Fibroblast of skin of abdomen (primary cell): ENCODE data around the gene ACTL6A. TPM values are rescaled to one million over a fixed set of nuclear protein-coding genes. Genes with fewer than 3 reads are reported as not detected.
A peak's percentile ranks its signal among the peaks of the same experiment; 100 is the strongest.
"Not testable (repeated sequence)": the region's sequence is repeated elsewhere in the genome, so short reads cannot be mapped to it uniquely, and the experiment has no call there.

ENCODE experiments used
- DNase-seq: peaks from one replicate; pipeline ENCODE4 v3.0.0-alpha.2; 2013
- polyA plus RNA-seq, 2 experiments: library from polyadenylated mRNA; unstranded; fragments of 120-200 nt; gene quantifications; one replicate each; pipeline ENCODE4 v1.2.1, GENCODE V29; 2013; ENCODE audit not compliant: insufficient read length in 2 of 2

Gene ACTL6A
- 61.0 TPM for polyA plus RNA-seq (2013, experiment 1 of 2; ENCODE audit: insufficient read length)
- polyA plus RNA-seq (2013, experiment 2 of 2; ENCODE audit: insufficient read length), result 64.2 TPM

DNA sequence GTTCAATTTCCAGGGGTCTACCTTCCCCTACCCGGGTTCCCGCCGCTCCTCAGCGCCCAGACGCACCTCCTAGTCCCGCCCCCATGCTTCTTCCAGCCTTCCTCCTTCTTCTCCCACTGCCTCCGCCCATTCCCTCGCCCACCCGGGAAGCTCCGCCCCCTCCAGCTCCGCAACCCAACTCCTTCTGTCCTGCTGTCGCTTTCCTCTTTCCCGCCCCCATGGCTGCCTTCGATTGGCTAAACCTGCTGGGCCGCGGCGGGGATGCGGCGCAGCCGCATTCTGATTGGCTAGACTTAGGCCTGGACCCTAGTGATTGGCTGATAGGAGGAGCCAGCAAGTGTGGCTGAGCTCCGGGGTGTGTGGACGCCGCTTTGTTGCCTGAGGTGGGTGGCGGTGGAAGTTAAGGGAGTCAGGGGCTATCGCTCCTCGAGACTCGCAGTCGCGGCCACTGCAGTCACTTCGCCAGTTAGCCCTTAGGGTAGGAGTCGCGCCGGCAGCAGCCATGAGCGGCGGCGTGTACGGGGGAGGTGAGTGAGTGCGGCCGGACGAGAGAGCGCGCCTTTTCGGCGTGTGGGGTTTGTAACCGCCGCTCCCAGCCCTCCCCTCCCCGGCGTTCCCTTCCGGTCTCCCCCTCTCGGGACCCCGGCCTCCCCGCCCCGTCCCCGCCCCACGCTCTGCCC, at the start of gene ACTL6A:
Gene ACTL6A, plus strand, starts transcription at position 336 of the 680 bp plus-strand sequence. Its CDS starts 167 bp downstream, at position 503.
- DNase-seq, result peak; percentile 100

DNA sequence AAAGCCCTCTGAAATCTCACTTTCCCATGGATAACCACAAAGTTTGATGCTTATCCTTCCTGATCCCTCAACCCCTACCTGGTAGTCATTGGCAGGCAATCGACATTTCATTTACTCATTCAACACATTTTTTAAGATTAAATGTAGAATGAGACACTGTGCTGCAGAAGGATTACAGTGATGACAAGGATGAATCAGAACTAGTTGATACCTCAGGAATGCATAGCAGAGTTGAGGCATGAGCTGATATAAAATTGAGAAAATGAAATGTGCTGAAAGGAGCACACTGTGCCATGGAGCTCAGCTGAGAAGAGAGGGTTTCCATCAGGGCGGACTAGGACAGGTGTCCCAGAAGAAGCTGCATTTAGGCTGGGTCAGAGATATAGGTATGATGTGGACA, 48.9 kb upstream of the ACTL6A start:
- DNase-seq, result peak; percentile 56

DNA sequence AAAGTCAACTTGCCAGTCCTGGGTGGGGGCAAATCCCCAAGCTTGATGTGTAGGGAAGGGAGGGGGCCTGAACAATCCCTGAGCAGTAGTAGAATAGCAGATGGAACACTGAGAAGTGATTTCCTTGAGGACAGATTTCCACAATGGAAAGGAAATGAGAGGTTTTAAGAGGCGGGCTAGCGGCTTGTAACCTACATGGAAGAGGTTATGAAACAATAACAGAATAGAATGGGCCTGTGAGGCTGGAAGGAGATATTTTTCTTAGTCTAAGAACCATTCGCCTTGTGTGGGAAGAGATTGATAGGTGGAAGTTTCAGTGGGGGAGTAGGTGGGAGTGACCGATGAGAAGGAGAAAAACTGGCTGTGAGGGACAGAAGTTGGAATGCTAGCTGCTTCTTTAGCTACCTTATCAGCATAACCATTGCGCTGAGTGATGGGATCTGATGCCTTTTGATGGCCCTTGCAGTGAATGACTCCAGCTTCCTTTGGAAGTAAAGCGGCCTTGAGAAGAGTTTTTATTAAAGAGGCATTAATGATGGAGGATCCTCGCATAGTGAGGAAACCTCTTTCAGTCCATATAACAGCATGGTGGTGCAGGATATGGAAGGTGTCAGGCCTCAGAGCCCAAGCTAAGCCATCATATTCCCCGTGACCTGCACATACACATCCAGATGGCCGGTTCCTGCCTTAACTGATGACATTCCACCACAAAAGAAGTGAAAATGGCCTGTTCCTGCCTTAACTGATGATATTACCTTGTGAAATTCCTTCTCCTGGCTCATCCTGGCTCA, 46.1 kb upstream of the ACTL6A start:
- not testable (repeated sequence) for DNase-seq

DNA sequence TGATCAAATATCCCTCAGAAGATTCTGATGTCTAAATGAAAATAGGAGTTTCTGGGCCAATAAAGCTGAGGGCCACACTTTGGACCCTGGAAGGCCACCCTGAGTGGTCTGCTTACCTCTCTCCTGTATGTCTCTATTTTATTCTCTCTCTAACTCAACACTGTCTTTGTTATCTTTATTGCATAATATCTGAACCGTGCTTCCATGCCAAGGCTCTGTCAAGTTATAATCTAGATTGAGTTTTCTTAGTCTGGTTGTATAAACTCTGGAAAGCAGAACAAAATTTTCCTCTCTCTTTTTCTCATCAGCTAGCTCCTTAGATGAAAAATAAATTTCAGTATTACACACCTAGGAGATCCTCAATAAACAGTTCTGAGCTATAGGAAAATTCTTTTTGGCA, 36.2 kb upstream of the ACTL6A start:
- DNase-seq, result no peak

DNA sequence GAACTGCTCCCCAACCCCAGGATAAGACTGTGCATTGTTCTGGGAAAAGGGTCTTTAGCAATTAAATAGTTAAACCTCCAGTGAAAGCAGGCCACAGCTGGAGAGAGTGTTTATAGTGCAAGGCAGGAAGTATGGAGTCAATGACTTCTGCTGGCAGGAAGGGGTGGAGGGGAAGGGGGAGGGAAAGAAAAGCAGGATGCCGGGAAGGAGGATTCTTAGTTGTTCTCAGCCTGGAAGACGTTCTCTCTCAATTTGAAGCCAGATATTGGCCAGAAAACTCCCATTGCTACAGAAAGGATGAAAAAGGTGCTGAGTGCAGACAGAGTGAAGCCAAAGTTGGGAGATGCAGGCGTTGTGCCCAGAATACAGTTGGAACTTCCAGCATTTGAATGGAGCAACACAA, 35.7 kb upstream of the ACTL6A start:
- peak; percentile 76 for DNase-seq

DNA sequence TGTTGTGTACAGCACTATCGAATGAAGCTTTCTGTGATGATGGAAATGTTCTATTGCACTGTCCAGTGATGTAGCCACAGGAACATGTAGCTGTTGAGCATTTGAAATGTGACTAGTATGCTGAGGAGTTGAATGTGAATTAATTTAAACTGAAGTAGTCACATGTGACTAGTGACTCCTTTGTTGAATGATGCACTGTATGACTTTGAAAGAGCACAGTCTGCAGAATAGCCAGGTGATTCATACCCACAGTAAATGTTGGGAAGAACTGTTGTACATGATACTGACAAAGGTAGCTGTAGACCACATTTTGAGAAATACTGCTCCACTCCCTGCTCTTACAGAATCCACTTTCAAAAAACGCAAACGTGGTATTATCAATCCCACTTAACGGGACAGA, 34.0 kb upstream of the ACTL6A start:
- no peak for DNase-seq

DNA sequence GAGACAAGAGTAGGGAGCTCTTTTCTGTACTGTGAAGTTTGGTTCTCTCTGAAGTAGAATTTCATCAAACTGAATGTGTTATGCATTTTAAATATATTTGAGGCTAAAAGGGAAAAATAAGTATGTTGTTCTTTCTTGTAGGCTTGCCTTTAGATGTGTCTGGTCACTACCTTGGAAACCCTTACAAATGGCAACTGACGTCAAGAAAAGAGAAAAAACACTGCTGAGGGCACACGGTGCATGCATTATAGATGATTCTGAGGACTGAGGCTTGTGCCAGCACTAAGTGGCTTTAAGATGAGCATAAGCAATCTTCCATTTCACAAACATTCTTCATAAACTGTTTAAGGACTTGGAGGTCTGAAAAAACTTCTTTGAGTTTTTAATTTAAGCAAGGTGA, 31.1 kb upstream of the ACTL6A start:
- DNase-seq, result no peak

DNA sequence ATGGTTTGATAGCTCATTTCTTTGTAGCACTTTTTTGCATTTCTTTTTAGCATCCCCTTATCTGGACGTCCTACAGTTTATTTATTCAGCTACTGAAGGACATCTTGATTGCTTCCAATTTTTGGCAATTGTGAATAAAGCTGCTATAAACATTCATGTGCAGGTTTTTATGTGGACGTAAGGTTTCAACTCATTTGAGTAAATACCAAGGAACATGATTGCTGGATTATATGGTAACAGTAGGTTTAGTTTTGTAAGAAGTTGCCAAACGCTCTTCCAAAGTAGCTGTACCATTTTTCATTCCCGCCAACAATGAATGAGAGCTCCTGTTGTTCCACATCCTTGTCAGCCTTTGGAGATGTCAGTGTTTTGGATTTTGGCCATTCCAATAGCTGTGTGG, 29.5 kb upstream of the ACTL6A start:
- DNase-seq, result no peak

DNA sequence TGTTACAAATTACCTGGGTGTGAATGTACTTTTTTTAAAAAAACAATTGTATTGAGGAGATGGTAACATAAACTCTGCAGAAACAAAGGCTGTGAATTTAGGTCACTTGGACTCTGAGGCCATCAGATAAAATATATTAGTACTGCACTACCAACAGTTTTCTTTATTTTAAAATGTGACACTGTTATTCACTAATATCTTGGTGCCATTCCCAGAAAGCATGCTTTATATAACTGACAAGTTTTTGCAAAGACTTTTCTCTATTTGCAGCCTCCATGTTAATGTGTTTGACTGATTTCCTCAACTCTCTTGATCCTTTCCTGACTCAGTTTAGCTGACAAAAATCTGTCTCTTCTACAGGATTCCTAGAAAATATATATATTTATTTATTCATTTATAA, 26.5 kb upstream of the ACTL6A start:
- no peak for DNase-seq

DNA sequence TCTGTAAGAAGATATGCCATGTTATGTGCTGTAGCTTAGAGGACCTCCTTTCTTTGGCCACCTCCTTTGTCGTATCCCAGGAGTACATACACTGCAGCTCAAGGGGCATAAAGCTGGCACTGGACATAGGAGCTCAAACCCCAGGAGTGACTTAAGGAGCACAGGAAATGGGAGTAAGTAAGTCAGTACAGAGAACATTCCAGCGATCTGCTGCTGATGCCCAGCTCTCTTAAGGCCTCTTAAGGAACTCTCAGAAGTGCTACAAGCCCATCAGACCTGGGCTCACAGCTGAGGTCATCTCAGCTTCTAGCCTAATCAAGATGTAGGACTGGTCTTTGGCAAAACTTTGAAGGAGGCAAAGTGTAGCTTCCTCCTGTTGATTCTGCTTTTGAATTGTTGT, 21.6 kb upstream of the ACTL6A start:
- DNase-seq, result no peak

DNA sequence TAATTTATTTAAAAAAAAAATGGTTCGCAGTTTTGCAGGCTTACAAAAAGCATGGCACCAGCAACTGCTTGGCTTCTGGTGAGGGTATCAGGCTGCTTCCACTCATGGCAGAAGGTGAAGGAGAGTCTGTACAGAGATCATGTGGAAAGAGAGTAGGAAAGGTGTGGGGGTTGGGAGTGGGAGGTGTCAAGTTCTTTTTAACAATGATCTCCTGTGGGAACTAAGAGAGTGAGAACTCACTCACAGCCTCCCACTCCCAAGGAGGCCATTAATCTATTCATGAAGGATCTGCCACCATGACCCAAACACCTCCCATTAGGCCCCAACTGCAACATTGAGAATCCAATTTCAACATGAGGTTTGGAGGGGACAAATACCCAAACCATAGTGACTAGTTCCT, 21.1 kb upstream of the ACTL6A start:
- no peak for DNase-seq

DNA sequence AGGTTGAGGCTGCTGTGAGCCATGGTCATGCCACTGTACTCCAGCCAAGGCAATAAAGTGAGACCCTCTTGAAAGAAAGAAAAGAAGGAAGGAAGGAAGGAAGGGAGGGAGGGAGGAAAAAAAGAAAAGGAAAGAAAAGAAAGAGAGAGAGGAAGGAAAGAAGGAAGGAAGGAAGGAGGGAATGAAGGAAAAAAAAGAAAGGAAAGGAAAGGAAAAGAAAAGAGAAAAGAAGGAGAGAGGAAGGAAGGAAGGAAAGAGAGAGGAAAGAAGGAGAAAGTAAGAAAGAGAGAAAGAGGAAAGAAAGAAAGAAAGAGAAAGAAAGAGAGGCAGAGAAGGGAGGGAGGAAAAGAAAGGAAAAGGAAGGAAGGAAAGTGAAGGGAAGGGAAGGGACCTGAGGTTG, 20.4 kb upstream of the ACTL6A start:
- no peak for DNase-seq

DNA sequence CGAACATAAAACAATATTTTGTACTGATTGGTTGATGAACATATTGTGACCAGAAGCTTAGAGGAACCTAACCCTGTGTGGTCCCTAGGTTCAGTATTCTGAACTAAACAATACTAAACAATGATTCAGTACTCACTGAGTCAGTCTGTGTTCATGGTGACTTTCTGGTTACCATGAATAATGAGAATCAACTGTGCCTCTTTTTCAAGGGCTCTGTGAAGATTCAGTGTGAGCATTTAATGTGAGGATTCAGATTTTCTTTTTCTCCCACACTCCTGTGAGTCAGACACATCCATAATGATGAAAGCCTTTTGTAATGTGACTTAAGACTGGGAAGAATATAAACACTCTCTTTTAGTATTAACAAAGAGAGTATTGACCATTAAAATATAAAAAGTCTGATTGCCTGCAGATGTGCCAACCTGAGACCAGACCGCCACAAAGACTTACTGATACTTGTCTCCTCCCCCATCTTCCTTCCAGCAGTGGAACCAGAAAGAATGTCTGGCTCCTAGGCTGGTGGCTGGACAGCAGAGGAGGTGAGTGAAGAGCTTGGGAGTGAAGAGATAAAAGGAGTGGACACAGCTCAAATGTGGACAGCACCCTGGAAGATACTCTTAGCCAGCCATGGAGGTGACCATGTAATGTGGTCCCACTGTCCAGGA, 17.6 kb upstream of the ACTL6A start:
- DNase-seq, result peak; percentile 92

DNA sequence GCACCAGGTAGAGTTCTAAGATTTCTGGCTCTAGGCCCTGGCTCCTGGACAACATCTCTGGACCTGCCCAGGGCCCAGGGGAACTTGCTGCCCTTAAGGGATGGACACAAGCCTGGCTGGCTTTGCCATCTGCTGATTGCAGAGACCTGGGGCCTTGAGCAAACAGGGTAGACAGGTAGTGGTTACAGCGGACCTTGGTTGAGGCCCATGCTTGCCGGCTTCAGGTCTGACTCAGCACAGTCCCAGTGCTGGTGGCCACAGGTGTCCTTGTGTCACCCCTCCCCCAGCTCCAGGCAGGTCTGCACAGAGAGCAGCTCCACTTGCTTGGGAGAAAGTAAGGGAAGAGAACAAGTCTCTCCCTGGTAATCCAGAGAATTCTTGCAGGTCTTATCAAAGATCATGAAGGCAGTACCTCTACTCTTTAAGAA, 15.9 kb upstream of the ACTL6A start:
- DNase-seq, result no peak

DNA sequence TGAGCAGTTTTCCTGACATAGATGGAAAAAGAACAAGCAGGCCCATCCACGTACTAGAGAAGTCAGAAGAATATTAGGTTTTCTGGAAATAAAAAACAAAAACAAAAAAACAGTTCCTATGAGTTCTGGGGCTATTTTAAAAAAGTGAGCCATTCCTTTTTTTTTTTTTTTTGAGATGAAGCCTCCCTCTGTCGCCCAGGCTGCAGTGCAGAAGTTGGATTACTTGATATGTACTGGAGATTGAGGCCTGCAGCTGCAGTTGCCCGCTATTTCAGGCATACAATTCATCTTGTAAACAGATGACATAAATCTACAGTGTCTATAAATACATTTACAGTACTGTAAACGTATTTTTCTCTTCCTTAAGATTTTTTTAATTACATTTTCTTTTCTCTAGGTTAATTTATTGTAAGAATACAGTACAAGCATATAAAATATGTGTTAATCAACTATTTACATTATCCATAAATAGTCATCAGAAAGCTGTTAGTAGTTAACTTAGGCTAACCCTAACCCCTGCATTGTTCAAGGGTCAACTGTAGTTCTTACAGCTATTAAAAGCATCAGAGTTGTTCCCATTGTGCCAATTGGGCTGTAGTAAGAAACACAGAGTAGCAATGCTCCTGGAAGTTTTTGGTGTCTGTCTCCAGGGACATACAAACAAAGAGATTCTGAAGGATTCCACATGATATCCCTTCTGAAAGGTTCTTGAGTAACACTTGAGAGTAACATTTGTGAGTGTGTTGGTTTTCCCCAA, 11.2 kb upstream of the ACTL6A start:
- DNase-seq, result no peak

DNA sequence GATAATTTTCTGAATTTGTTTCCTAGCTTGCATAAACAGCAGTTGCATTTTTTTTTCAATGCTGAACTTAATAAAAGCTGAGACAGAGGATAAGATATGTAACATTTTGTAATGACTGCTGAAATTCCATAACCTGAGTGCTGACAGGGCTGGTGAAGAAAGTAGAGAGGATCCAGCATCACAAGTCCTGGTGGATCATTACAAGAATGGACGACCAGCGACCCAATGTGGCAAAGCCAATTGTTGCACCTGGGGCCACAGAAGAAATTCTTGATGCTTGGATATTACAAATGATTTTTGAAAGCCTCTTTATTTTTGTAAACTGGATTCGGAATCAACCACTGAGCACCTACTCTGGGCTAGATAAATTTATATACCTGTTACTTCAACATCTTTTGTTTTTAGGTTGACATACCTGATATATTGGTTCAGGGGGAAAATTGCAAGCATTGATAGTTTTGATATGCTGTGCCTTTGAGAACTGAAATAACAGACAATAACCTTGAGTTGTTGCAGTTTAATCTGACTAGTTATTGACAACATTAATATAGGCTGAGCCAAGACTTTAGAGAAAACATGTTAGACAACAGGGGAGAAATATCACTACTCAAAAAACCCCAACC, 3.9 kb upstream of the ACTL6A start:
- DNase-seq, result peak; percentile 75

DNA sequence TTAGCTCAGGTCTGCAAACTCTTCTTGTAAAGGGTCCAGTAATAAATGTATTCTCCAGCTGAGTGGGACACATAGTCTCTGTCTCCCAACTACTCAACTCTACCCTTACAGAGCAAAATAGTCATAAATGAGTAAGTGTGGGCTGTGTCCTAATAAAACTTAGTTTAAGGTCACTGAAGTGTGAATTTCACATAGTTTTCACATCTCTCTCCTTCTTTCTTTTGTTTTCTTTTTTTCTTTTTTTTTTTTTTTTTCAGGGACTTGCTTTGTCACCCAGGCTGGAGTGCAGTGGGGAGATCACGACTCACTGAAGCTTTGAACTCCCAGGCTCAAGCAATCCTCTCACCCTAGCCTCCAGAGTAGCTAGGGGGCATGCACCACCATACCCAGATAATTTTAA, 1.9 kb upstream of the ACTL6A start:
- no peak for DNase-seq

DNA sequence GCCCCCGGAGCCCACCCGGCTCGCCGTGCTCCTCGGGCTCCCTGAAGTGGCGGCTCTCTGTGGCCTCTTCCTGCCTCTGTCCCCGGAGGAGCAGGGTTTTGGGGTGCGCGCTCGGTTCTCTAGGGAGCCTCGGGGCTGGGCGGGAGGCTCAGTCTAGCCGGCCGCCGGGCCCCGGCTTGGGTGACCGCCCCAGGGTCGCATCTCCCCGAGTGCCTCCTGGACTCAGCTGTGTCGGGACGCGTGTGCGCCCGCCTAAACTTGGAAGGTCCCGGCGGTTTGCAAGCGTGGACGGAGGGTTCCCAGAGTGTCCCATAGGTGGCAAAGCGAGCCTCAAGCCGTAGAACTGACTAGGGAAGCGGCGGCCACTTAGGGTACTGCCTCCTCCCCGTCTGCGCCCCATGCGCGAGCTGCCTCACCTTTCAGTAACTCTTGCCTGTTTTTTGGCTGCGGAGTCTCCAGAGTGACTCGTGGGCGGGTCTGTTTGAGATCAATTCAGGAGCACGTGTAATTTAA, 601 bp downstream of the ACTL6A start:
- DNase-seq, result peak; percentile 68

DNA sequence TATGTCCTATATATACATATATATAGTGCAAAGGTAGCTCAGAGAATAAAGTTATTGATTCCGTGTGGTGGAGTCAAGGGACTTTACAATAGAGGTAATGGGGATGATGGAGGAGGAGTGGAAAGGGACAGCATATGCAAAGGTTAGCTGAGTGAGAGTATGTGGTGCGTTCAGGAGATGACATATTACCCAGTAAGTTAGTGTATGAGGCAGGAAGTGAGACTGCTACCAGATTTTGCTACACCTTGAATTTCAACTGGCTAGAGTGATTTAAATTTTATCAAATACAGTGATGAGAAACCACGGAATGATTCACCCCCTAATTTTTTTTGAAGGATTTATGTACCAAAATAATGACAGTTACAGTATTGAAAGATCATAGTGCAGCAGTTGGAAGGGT, 2.8 kb downstream of the ACTL6A start:
- DNase-seq, result no peak

DNA sequence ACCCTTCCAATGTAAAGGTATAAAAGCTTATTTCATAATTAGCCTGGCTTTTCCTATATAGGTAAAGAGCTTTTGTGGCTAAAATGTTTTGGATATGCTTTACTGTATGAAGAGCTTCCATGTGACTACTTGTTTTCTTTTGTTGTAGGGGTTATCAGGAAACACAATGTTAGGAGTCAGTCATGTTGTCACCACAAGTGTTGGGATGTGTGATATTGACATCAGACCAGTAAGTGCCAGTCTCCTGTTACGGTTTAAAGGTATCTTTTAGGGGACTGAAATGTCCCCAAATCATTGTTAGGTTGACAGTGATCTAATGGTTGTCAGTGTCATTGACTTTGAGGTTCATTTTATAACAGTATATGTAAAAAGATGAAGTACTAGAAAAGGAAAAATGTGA, 18.3 kb downstream of the ACTL6A start:
- DNase-seq, result no peak

DNA sequence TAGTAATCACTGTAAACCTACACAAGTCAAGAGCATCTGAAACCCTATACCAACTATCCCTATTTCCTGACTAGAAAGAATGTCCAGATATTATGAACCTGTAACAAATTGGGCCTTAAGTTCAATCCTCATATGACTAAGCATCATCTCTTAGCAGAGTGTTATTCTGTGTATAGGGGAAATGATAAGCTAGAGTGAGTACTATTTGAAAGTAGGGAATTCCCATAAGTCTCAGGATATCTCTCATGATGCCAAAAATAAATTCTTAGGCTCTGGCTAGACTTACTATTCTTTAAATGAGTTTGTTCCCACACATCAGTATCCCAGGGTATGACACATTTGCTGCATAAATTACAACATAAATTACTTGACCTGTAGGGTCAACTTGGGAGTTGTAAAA, 26.4 kb downstream of the ACTL6A start:
- DNase-seq, result no peak

DNA sequence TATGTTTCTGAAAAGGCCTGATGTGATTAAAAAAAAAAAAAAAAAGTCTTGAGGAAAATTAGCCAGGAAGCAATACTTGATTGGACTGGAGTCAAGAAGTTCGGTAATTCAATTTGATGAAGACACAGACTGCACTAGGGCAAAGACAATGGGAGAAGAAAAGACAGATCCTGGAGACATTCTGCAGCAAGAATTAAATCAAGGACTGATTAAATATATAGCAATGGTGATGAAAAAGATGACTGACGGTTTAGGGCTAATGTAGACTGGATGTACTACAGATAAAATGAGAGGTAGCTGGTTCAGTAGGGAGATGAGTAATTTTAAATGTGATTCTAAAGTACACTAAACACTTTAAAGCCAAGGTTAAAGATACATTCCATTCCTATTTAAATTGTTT, 27.9 kb downstream of the ACTL6A start:
- no peak for DNase-seq
